DMS 273 (cell line): ENCODE measurements around the gene PDE10A.

ENCODE experiments used
- DNase-seq: peaks from one replicate; lab custom pipeline; 2025; ENCODE audit not compliant: unreplicated experiment; lab: John Stamatoyannopoulos, UW

PDE10A gene

DNA sequence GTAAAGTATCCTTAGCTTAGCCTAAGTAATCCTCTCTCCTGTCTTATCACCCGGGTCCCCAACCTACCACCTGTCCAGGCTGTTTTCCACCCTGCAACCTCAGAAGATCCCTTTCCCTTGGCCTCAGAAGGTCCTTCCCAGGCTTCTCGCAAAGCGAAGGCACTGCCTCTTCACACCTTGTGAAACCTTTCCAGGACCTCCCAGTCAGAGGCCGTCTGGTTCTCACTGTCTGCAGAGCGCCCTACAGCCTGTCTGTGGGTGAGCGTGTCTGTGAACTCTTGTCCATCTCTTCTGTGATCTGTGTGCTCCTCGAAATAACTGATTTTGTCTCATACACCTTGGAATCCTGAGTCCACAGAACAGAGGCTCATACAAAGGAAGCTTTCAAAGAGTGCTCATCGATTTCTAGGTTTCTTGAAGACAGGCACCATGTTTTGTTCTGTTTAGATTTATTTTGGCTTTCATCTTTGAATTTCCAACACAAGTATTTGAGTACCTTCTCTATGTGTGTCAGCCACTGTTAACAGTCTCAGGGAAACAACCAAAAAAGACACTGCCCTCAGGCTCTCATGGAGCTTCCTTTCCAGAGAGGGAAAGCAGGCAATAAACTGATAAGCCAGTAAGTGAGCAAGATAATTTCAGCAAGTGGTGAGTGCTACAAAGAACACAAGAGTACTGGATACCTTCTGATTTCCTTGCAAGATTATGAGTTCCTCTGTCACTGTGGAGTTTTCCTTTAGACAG, 6.3 kb downstream of the PDE10A start:
- DNase-seq, result no peak

GRCh38 chr6:165655191-165655590, 7.8 kb downstream of the PDE10A start:
- no peak for DNase-seq

- no peak for DNase-seq
Observed at GRCh38 chr6:165654144-165654543, 8.9 kb downstream of the PDE10A start.

GRCh38 chr6:165653607-165654006, 9.4 kb downstream of the PDE10A start:
- DNase-seq, result no peak

DNA sequence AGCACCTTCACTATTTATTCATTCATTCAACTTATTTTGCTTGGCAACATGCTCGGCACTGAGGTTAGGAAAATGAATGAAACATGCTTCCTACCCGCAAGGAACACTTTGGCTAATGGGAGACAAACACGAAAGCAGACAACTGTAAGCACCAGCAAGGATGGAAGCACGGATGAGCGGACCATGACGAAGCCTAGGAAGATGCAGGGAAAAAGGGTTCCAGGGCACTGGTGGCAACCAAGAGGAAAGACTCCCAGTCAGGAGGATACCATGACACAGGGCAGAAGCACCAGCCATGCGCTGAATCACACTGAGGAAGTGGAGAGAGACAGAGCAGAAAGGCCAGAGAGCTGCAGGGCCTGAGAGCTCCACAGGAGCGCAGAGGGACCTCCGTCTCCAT, 9.8 kb downstream of the PDE10A start:
- DNase-seq, result no peak

DNA sequence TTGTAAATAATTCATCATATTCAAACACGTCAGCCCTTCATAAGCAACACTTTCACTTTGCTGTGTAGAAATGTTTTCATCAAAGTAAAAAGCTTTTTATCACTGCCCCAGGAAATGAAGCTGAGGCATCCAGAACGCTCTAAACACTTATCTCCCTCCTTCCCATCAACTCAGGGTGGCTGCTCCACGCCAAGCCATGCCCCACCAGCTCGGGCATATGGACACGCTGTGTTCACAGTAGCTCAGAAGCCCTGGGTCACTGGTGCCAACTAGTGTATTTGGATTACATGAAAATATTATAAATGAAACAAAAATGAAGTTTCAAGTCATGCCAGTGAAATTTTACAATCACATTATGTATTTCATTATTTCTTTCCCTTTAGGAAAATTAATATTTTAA, 10.3 kb downstream of the PDE10A start:
- no peak for DNase-seq

- no peak for DNase-seq
Observed at GRCh38 chr6:165649166-165650137, 13.6 kb downstream of the PDE10A start.

- no peak for DNase-seq
Observed at GRCh38 chr6:165647041-165647440, 16.0 kb downstream of the PDE10A start.

- no peak for DNase-seq
Observed at GRCh38 chr6:165645919-165646318, 17.1 kb downstream of the PDE10A start.

GRCh38 chr6:165644586-165645266, 18.3 kb downstream of the PDE10A start:
- DNase-seq, result no peak

GRCh38 chr6:165643015-165643414, 20.0 kb downstream of the PDE10A start:
- DNase-seq, result no peak

DNA sequence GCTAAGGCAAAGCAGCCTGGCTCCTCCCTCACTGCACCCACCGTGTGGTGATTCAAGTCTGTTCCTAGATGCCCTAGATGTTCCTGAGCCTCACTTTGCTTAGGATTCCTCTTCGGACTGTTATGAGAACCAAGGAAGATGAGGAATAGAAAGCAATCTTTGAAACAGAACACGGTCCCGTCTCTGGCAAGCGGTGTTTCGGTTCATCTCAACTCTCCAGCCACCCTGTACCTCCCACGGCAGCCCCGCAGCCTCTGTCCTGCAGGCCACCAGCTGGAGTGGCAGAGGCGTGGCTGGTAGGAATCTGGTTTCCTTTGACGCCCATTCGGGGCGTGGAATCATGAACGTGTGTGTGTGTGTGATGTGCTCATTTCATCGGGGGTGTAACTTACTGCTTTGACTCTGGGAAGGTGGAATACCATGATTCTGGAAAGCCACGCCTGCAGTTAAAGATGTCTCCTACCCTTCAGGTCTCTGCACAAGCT, 21.3 kb downstream of the PDE10A start:
- DNase-seq, result no peak

GRCh38 chr6:165640806-165641205, 22.2 kb downstream of the PDE10A start:
- no peak for DNase-seq

DNA sequence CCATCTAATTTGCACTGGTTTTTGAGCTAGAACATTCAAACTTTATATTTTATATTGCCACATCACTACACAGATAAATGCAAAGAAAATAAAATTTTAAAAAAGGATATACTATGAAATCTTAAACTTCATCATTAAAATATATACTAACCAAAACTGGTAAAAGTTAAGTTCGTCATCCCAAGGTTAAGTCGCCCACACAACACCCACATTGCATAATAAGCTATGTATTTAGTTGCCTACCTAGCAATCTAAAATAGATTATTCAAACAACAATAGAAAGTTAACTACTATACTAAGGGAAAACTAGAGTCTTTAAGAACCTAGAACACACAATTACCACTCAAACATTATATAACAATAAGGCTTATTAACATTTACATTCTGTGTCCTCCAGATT, 24.5 kb downstream of the PDE10A start:
- no peak for DNase-seq

- DNase-seq, result no peak
Observed at GRCh38 chr6:165637586-165637985, 25.5 kb downstream of the PDE10A start.

- DNase-seq, result no peak
Observed at GRCh38 chr6:165636402-165637048, 26.5 kb downstream of the PDE10A start.

DNA sequence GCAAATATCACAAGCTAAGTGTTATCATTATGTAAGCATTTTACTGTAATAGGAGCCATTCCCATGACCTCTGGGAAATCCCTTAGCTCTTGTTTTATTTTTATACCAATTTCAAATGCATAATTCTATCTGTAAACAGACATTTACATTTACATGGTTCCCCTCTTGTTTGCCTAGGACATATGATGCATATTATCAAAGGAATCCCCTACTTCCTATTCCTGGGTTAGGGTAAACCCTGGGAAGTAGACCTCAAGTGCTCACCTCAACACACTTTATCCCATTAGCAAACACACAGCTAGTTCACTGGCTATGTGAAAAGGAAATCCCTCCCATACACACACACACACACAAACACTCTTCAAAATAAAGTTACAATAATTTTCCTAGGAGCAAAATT, 27.1 kb downstream of the PDE10A start:
- no peak for DNase-seq

DNA sequence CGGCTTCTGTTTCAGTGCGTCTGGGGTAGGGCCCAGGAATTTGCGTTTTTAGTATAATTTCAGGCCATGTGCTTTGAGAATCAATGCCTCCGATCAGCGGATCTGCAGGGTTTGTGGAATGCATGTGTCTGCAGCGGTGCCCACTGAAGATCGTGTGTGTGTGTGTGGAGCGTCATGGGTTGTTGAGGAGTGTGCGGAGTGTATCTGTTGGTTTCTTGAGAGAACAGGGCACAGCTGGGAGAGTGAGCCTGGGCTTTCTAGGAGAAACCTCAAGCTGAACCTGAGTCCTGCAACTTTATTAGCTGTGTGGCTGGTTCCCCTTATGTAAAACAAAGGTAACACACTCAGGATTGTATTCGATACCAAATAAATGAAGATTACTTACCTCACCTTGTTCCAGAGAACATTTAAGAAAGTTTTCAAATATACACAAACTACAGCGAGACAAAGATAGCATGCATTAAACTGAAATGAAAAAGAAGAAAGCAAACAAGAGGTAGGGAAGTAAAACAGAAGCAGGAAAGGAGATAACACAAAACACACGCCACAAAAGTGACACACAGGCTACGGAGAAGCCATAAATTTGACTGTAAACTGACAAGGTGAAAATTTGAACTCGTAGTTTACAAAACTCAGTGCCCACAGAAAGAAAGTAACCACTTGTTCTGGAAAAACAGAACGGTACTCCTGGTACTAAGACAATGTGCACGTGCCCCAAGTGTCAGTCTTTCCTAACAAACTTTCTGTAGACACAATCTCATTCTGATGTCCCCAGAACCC, 28.8 kb downstream of the PDE10A start:
- no peak for DNase-seq

DNA sequence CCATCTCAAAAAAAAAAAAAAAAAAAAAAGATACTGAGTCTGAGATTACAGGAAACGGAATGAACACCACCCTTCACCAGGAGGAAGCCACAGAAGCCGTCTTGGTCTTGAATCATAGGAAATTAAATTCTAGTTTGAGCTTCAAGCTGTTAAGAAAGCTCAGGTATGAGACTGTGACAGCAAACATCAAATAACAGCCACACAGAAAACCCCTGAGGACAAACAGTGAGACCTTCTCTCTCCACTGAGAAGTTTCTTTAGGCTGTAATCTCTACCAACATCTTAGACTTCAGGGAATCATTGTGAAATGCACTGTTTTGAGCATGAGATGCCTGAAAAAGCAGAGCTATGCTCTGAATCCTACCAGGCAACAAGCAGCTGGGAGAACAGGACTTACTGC, 30.8 kb downstream of the PDE10A start:
- no peak for DNase-seq

GRCh38 chr6:165630544-165630953, 32.5 kb downstream of the PDE10A start:
- DNase-seq, result no peak
